SU-DHL-6 (cell line): ENCODE results near the gene PDGFD.

Source experiments
- H2AFZ ChIP-seq: fragments of 200-600 bp; sonication (generic); 2 replicates; pipeline ENCODE4 v1.6.1; 2014; ENCODE audit warnings: low read depth, mild to moderate bottlenecking, moderate library complexity, mixed read lengths, antibody characterized with exemption, low read length; ENCODE audit not compliant: severe bottlenecking
- H3F3A ChIP-seq: fragments of 200-600 bp; shearing (Covaris generic); 2 replicates; pipeline ENCODE4 v1.6.0; 2016; ENCODE audit warnings: antibody characterized with exemption, mild to moderate bottlenecking; ENCODE audit not compliant: insufficient read depth
- H3K27ac ChIP-seq: fragments of 200-600 bp; sonication (generic); 2 replicates; pipeline ENCODE4 v1.5.1; 2016; ENCODE audit warnings: low read depth, mild to moderate bottlenecking, low read length, moderate library complexity, mixed read lengths
- H3K27me3 ChIP-seq: fragments of 200-600 bp; sonication (generic), shearing (Covaris generic); 2 replicates; pipeline ENCODE4 v1.6.0; 2014; ENCODE audit warnings: mild to moderate bottlenecking, low read length
- H3K36me3 ChIP-seq: fragments of 200-600 bp; sonication (generic); 2 replicates; pipeline ENCODE4 v1.6.1; 2014; ENCODE audit warnings: mild to moderate bottlenecking, low read length, mixed read lengths
- H3K4me2 ChIP-seq: fragments of 300-600, 200-600 bp; shearing (Covaris generic), sonication (generic); 2 replicates; pipeline ENCODE4 v1.6.0; 2014; ENCODE audit warnings: low read length, low read depth, mild to moderate bottlenecking; ENCODE audit not compliant: poor library complexity, severe bottlenecking
- H3K4me3 ChIP-seq: fragments of 200-600 bp; sonication (generic); 2 replicates; pipeline ENCODE4 v1.5.1; 2014; ENCODE audit warnings: antibody characterized with exemption, low read length, mild to moderate bottlenecking, mixed read lengths; ENCODE audit not compliant: insufficient read depth, poor library complexity, severe bottlenecking
- H3K79me2 ChIP-seq: fragments of 200-600 bp; sonication (generic); 2 replicates; pipeline ENCODE4 v1.6.1; 2014; ENCODE audit warnings: mild to moderate bottlenecking, low read length, moderate library complexity; ENCODE audit not compliant: insufficient read depth
- H3K9ac ChIP-seq: fragments of 200-600 bp; sonication (generic); 2 replicates; pipeline ENCODE4 v1.7.0; 2014; ENCODE audit warnings: mild to moderate bottlenecking, low read length
- H3K9me2 ChIP-seq: fragments of 200-600 bp; sonication (generic); replicated peaks from 2 replicates; pipeline ENCODE4 v1.6.1; 2014; ENCODE audit warnings: low read length; ENCODE audit not compliant: insufficient read depth
- H3K9me3 ChIP-seq: fragments of 200-600 bp; sonication (generic); 2 replicates; pipeline ENCODE4 v1.6.1; 2014; ENCODE audit warnings: low read length, mixed read lengths; ENCODE audit not compliant: insufficient read depth
- H4K20me1 ChIP-seq: fragments of 200-600 bp; sonication (generic); 2 replicates; pipeline ENCODE4 v1.6.1; 2014; ENCODE audit warnings: low read depth, mild to moderate bottlenecking, antibody characterized with exemption, low read length, moderate library complexity, mixed read lengths
- EZH2phosphoT487 ChIP-seq: fragments of 200-600 bp; sonication (generic), shearing (Covaris generic); conservative IDR thresholded peaks from 2 replicates; pipeline ENCODE4 v1.6.1; 2018; ENCODE audit warnings: mild to moderate bottlenecking, antibody characterized with exemption, low read length, moderate library complexity, mixed read lengths
- TF ChIP-seq, protein P1 (sequence below): fragments of 200-600 bp; sonication (generic); IDR thresholded peaks from one replicate; pipeline ENCODE4 v1.5.1; 2017; ENCODE audit warnings: antibody characterized with exemption, mild to moderate bottlenecking, low read length, moderate library complexity; ENCODE audit not compliant: insufficient read depth, poor library complexity, severe bottlenecking

PDGFD gene

DNA sequence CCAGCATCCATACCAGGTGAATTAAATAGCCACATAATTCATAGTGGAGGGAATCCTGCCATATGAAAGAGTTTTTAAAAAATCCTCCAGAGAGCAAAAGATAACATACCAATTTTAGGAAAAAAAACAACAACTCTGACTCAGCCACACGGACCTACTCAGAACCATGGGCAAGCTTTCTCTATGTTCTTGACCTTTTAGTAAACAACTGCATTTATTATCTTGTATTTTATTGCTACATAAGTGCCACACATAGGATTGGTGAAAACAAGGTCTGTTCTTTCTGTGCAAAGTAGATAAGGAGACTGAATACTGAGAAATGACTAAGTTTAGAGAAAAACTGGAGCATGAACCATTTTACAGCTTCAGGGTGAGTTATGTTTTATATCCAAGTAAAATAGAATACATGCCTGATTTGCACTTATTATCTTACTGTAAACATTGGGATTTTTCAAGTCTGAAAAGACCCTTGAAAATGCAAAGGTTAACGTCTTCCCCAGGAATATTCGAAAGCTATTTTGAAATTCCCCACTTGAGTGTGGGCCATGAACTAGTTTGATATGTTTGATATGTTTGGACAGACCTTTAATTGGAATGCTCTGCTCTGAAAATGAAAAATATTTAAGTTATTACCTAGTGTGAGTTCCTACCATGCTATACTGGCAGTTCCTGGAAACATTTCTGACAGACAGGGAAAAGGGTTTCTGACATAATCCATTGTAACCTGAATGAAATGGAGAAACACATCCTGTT lies 217.0 kb downstream of the PDGFD start:
- no peaks in the 10 kb centered on the region for H3K27me3 ChIP-seq
- no peak for TF ChIP-seq EZH2phosphoT487
- TF ChIP-seq, protein P1, sequence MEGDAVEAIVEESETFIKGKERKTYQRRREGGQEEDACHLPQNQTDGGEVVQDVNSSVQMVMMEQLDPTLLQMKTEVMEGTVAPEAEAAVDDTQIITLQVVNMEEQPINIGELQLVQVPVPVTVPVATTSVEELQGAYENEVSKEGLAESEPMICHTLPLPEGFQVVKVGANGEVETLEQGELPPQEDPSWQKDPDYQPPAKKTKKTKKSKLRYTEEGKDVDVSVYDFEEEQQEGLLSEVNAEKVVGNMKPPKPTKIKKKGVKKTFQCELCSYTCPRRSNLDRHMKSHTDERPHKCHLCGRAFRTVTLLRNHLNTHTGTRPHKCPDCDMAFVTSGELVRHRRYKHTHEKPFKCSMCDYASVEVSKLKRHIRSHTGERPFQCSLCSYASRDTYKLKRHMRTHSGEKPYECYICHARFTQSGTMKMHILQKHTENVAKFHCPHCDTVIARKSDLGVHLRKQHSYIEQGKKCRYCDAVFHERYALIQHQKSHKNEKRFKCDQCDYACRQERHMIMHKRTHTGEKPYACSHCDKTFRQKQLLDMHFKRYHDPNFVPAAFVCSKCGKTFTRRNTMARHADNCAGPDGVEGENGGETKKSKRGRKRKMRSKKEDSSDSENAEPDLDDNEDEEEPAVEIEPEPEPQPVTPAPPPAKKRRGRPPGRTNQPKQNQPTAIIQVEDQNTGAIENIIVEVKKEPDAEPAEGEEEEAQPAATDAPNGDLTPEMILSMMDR: no peak
- H3K79me2 ChIP-seq: no peaks in the 10 kb centered on the region

DNA sequence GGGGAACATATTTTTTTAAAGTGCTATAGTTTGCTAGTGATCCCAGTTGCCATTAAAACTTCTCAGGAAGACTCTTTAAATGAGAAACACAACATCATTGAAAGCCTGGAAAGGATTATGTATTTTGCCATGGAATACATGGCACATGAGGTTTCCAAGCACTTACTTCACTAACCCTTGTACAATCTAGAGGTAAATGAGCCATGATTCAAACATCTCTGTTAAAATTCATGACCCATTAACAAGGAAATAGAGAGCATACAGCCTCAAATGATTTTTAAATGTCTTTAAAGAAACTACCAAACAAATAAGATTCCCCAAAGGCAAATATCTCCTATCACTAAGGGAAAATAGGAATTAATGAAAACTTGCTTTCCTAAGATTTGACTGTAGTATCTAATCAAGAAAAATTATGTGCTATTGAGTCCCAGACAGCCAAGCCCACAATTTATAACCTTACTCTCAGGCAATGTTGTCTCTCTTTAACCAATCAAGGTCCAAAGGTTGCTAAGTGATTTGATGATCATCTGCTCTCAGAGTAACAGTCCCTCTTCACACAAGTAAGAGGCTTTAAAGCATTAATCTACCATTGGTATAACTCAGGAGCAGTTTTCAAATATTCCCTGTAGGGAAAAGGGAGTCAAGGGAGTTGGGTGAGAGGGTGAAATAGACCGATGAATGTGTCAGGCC lies 219.6 kb downstream of the PDGFD start:
- Histone ChIP-seq H3K9ac (no peak overlapping the region), H3K27me3 (no peaks in the 10 kb centered on the region), H3K4me3 (no peak overlapping the region), H3K27ac (no peak overlapping the region), H4K20me1 (no peaks in the 10 kb centered on the region), H3K36me3 (peaks cover 11% of the 10 kb centered on the region), H3K4me2 (no peak overlapping the region), H3F3A (no peaks in the 10 kb centered on the region), H3K79me2 (no peaks in the 10 kb centered on the region), H2AFZ (no peak overlapping the region), H3K9me3 (no peaks in the 10 kb centered on the region), H3K9me2 (no peaks in the 10 kb centered on the region)
- no peak for TF ChIP-seq EZH2phosphoT487
- TF ChIP-seq, protein P1: no peak

More for the DNA sequence above, 217.0 kb downstream of the PDGFD start:
- Histone ChIP-seq H3K4me2 (no peak overlapping the region), H3K27ac (no peak overlapping the region), H3K9ac (no peak overlapping the region), H3K9me2 (no peaks in the 10 kb centered on the region), H3K4me3 (no peak overlapping the region), H3F3A (no peaks in the 10 kb centered on the region), H4K20me1 (no peaks in the 10 kb centered on the region), H2AFZ (no peak overlapping the region), H3K9me3 (no peaks in the 10 kb centered on the region), H3K36me3 (0 out of 2 replicates have a peak, but pooled peaks cover 4% of the 10 kb centered on the region)

DNA sequence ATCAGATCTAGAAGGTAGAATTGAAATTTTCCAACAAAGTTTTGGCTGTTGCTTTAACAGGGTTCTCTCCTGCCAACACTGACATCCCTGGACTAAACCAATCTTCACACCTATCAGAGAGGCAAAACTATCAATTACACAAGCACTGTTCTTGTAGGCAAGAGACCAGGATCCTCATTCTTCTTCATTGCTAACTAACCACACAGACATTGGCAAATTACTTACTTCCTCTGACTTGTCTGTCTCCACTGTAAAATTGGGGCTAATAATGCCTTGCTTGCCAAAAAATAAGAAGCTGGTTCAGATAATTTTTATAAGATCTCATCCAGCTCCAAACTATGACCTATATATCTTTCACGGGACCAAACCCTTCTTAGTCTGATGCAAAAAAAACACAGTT lies 221.3 kb downstream of the PDGFD start:
- H3K9me3 ChIP-seq: no peaks in the 10 kb centered on the region

More for the DNA sequence above, 221.3 kb downstream of the PDGFD start:
- no peaks in the 10 kb centered on the region for H3K9me2 ChIP-seq
- no peak overlapping the region for H2AFZ ChIP-seq
- no peak overlapping the region for H3K9ac ChIP-seq
- no peak overlapping the region for H3K4me3 ChIP-seq
- H3K27me3 ChIP-seq: no peaks in the 10 kb centered on the region
- no peaks in the 10 kb centered on the region for H3F3A ChIP-seq
- no peak overlapping the region for H3K4me2 ChIP-seq
- no peak overlapping the region for H3K27ac ChIP-seq
- no peaks in the 10 kb centered on the region for H3K79me2 ChIP-seq
- H3K36me3 ChIP-seq: peaks cover 11% of the 10 kb centered on the region
- no peaks in the 10 kb centered on the region for H4K20me1 ChIP-seq
- TF ChIP-seq, protein P1: no peak
- TF ChIP-seq EZH2phosphoT487: no peak
